GM23338 (cell line): ENCODE results near the gene CBX2. TPM values are rescaled to one million over a fixed set of nuclear protein-coding genes. Genes with fewer than 3 reads are reported as not detected.
"Not testable (repeated sequence)": the region's sequence is repeated elsewhere in the genome, so short reads cannot be mapped to it uniquely, and the experiment has no call there.

ENCODE experiments used
- ATAC-seq: fragments of 200-7000 bp; cut with Tn5 transposase; 3 replicates; pipeline ENCODE4 v1.9.1; 2020
- DNase-seq: peaks from one replicate; pipeline ENCODE4 v3.0.0-alpha.2; 2015; ENCODE audit warnings: low spot score
- H2AFZ ChIP-seq: fragments of 200-600 bp; sonication (generic); 2 replicates; pipeline ENCODE4 v1.8.0; 2016; ENCODE audit warnings: antibody characterized with exemption, mild to moderate bottlenecking, moderate library complexity
- H3F3A ChIP-seq: fragments of 200-600 bp; sonication (generic); replicated peaks from 2 replicates; pipeline ENCODE4 v1.8.0; 2017; ENCODE audit warnings: antibody characterized with exemption, mixed run types, low read depth
- H3K27ac ChIP-seq: fragments of 200-600 bp; sonication (generic); 2 replicates; pipeline ENCODE4 v1.6.1; 2016; ENCODE audit warnings: low read depth
- H3K27me3 ChIP-seq: fragments of 200-600 bp; sonication (generic); 2 replicates; pipeline ENCODE4 v1.8.0; 2016; ENCODE audit warnings: mild to moderate bottlenecking, mixed run types, moderate library complexity; ENCODE audit not compliant: insufficient read depth
- H3K36me3 ChIP-seq: fragments of 200-600 bp; sonication (generic); 2 replicates; pipeline ENCODE4 v1.8.0; 2016; ENCODE audit warnings: mild to moderate bottlenecking; ENCODE audit not compliant: insufficient read depth
- H3K4me1 ChIP-seq: fragments of 200-600 bp; sonication (generic); 2 replicates; pipeline ENCODE4 v1.8.0; 2016; ENCODE audit warnings: mild to moderate bottlenecking, moderate library complexity; ENCODE audit not compliant: insufficient read depth
- H3K4me2 ChIP-seq: fragments of 200-600 bp; sonication (generic); 2 replicates; pipeline ENCODE4 v1.7.1; 2017; ENCODE audit warnings: mixed run types
- H3K4me3 ChIP-seq: fragments of 200-600 bp; sonication (generic); 2 replicates; pipeline ENCODE4 v1.6.1; 2016; ENCODE audit warnings: mixed run types
- H3K79me2 ChIP-seq: fragments of 200-600 bp; sonication (generic); replicated peaks from 2 replicates; pipeline ENCODE4 v1.8.0; 2017; ENCODE audit warnings: mild to moderate bottlenecking; ENCODE audit not compliant: insufficient read depth
- H3K9me2 ChIP-seq: fragments of 200-600 bp; sonication (generic); 2 replicates; pipeline ENCODE4 v1.8.0; 2017; ENCODE audit not compliant: insufficient read depth
- H4K20me1 ChIP-seq: fragments of 200-600 bp; sonication (generic); replicated peaks from 2 replicates; pipeline ENCODE4 v1.8.0; 2017; ENCODE audit warnings: mild to moderate bottlenecking; ENCODE audit not compliant: insufficient read depth
- H3K27ac Mint-ChIP-seq: 2 replicates; pipeline ENCODE4 v1.8.0; 2020; ENCODE audit warnings: inconsistent platforms, mild to moderate bottlenecking, moderate library complexity, mixed read lengths
- H3K27me3 Mint-ChIP-seq: 3 replicates; pipeline ENCODE4 v1.8.0; 2022; ENCODE audit warnings: low read depth, mild to moderate bottlenecking, moderate library complexity, mixed read lengths, inconsistent platforms; ENCODE audit not compliant: insufficient read depth, poor library complexity
- H3K36me3 Mint-ChIP-seq: 3 replicates; pipeline ENCODE4 v1.8.0; 2021; ENCODE audit warnings: low read depth, mild to moderate bottlenecking, inconsistent platforms, moderate library complexity, mixed read lengths
- H3K4me1 Mint-ChIP-seq: 3 replicates; pipeline ENCODE4 v1.8.0; 2020; ENCODE audit warnings: mild to moderate bottlenecking, inconsistent platforms, mixed read lengths
- H3K4me3 Mint-ChIP-seq: 3 replicates; pipeline ENCODE4 v1.8.0; 2021; ENCODE audit warnings: moderate library complexity, mild to moderate bottlenecking, inconsistent platforms, mixed read lengths
- H3K9me3 Mint-ChIP-seq: 3 replicates; pipeline ENCODE4 v1.8.0; 2020; ENCODE audit warnings: moderate library complexity, mild to moderate bottlenecking, inconsistent platforms, mixed read lengths
- ETS1 ChIP-seq: IDR thresholded peaks from 2 replicates; pipeline ENCODE4 v1.6.1; 2016; ENCODE audit warnings: antibody characterized with exemption
- EZH2 ChIP-seq: fragments of 200-600 bp; sonication (generic); IDR thresholded peaks from one replicate; pipeline ENCODE4 v1.8.0; 2017; ENCODE audit warnings: antibody characterized with exemption, mild to moderate bottlenecking, low read depth; ENCODE audit not compliant: unreplicated experiment
- JUNB ChIP-seq: IDR thresholded peaks from one replicate; pipeline ENCODE4 v1.6.1; 2016; ENCODE audit warnings: antibody characterized with exemption; ENCODE audit not compliant: unreplicated experiment
- REST ChIP-seq: IDR thresholded peaks from one replicate; pipeline ENCODE4 v1.6.1; 2018; ENCODE audit warnings: antibody characterized with exemption; ENCODE audit not compliant: unreplicated experiment
- STAT1 ChIP-seq: IDR thresholded peaks from one replicate; pipeline ENCODE4 v1.6.1; 2016; ENCODE audit warnings: antibody characterized with exemption; ENCODE audit not compliant: unreplicated experiment
- polyA plus RNA-seq: library from polyadenylated mRNA; unstranded; fragments of >200 nt; fragmentation: Nextera tagmentation; extraction: Ambion mirVana; gene quantifications from 2 replicates; pipeline ENCODE4 v1.2.1, GENCODE V29; 2016
- total RNA-seq: library from RNA; depleted of rRNA; stranded (reverse); fragments of >200 nt; shearing (Covaris generic); gene quantifications from 2 replicates; pipeline ENCODE4 v1.2.3, GENCODE V29; 2014
- TF ChIP-seq, protein P1 (sequence below): fragments of 250-450 bp; sonication (Bioruptor Pico); IDR thresholded peaks from 2 replicates; pipeline ENCODE4 v1.5.0; 2020; ENCODE audit warnings: mild to moderate bottlenecking, moderate library complexity

CBX2 gene
- total and polyA plus RNA-seq, 2 experiments from 2014 or later, result 26.6 to 114 TPM

GRCh38 chr17:79769570-79770506 lies 8.1 kb upstream of the CBX2 start (continued):
- TF ChIP-seq, protein P1, sequence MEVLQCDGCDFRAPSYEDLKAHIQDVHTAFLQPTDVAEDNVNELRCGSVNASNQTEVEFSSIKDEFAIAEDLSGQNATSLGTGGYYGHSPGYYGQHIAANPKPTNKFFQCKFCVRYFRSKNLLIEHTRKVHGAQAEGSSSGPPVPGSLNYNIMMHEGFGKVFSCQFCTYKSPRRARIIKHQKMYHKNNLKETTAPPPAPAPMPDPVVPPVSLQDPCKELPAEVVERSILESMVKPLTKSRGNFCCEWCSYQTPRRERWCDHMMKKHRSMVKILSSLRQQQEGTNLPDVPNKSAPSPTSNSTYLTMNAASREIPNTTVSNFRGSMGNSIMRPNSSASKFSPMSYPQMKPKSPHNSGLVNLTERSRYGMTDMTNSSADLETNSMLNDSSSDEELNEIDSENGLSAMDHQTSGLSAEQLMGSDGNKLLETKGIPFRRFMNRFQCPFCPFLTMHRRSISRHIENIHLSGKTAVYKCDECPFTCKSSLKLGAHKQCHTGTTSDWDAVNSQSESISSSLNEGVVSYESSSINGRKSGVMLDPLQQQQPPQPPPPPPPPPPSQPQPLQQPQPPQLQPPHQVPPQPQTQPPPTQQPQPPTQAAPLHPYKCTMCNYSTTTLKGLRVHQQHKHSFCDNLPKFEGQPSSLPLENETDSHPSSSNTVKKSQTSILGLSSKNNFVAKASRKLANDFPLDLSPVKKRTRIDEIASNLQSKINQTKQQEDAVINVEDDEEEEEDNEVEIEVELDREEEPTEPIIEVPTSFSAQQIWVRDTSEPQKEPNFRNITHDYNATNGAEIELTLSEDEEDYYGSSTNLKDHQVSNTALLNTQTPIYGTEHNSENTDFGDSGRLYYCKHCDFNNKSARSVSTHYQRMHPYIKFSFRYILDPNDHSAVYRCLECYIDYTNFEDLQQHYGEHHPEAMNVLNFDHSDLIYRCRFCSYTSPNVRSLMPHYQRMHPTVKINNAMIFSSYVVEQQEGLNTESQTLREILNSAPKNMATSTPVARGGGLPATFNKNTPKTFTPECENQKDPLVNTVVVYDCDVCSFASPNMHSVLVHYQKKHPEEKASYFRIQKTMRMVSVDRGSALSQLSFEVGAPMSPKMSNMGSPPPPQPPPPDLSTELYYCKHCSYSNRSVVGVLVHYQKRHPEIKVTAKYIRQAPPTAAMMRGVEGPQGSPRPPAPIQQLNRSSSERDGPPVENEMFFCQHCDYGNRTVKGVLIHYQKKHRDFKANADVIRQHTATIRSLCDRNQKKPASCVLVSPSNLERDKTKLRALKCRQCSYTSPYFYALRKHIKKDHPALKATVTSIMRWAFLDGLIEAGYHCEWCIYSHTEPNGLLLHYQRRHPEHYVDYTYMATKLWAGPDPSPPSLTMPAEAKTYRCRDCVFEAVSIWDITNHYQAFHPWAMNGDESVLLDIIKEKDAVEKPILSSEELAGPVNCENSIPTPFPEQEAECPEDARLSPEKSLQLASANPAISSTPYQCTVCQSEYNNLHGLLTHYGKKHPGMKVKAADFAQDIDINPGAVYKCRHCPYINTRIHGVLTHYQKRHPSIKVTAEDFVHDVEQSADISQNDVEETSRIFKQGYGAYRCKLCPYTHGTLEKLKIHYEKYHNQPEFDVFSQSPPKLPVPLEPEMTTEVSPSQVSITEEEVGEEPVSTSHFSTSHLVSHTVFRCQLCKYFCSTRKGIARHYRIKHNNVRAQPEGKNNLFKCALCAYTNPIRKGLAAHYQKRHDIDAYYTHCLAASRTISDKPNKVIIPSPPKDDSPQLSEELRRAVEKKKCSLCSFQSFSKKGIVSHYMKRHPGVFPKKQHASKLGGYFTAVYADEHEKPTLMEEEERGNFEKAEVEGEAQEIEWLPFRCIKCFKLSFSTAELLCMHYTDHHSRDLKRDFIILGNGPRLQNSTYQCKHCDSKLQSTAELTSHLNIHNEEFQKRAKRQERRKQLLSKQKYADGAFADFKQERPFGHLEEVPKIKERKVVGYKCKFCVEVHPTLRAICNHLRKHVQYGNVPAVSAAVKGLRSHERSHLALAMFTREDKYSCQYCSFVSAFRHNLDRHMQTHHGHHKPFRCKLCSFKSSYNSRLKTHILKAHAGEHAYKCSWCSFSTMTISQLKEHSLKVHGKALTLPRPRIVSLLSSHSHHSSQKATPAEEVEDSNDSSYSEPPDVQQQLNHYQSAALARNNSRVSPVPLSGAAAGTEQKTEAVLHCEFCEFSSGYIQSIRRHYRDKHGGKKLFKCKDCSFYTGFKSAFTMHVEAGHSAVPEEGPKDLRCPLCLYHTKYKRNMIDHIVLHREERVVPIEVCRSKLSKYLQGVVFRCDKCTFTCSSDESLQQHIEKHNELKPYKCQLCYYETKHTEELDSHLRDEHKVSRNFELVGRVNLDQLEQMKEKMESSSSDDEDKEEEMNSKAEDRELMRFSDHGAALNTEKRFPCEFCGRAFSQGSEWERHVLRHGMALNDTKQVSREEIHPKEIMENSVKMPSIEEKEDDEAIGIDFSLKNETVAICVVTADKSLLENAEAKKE (CRISPR knock-in tag), result no peak
- TF ChIP-seq REST, result no peak

DNA sequence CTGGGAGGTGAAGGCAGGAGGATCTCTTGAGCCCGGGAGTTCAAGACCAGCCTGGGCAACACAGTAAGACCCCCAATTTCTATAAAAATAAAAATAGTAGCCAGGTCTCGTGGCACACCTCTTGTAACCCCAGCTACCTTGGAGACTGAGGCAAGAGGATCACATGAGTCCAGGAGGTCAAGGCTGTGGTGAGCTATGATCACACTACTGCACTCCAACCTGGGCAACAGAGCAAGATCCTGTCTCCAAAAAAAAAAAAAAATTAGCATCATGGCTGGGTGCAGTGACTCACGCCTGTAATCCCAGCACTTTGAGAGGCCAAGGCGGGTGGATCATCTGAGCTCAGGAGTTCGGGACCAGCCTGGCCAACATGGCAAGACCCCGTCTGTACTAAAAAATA lies 6.7 kb upstream of the CBX2 start:
- Histone ChIP-seq H3K36me3 (no peaks in the 10 kb centered on the region), H3K4me3 (no peak overlapping the region), H3K9me2 (no peaks in the 10 kb centered on the region), H3K79me2 (no peaks in the 10 kb centered on the region), H3F3A (peaks cover 11% of the 10 kb centered on the region; the same call in 1 of the 2 replicates), H4K20me1 (no peaks in the 10 kb centered on the region), H2AFZ (no peak overlapping the region), H3K4me1 (peaks cover 7% of the 10 kb centered on the region), H3K27me3 (peaks cover 12% of the 10 kb centered on the region), H3K27ac (no peak overlapping the region), H3K4me2 (no peak overlapping the region)
- Mint-ChIP-seq H3K9me3 (no peaks in the 10 kb centered on the region; the same call in 2 of the 3 replicates), H3K36me3 (no peaks in the 10 kb centered on the region), H3K27ac (no peak overlapping the region), H3K27me3 (peaks cover 12% of the 10 kb centered on the region), H3K4me1 (peaks cover 12% of the 10 kb centered on the region), H3K4me3 (no peak overlapping the region)
- TF ChIP-seq STAT1 (no peak), ETS1 (no peak), JUNB (no peak), EZH2 (no peak)
- ATAC-seq, result no peak
- no peak for DNase-seq

GRCh38 chr17:79772726-79773125 lies 5.2 kb upstream of the CBX2 start:
- not testable (repeated sequence) for H2AFZ ChIP-seq, H3K27ac Mint-ChIP-seq, H3K4me3 Mint-ChIP-seq, H3K36me3 ChIP-seq, ATAC-seq, H3K4me2 ChIP-seq, H3K36me3 Mint-ChIP-seq, H3K9me2 ChIP-seq, H3K4me3 ChIP-seq, H3K79me2 ChIP-seq, DNase-seq, H3K9me3 Mint-ChIP-seq, H3K27me3 Mint-ChIP-seq, H4K20me1 ChIP-seq, H3K27ac ChIP-seq
- Histone ChIP-seq H3K4me1 (peaks cover 13% of the 10 kb centered on the region), H3F3A (peaks cover 11% of the 10 kb centered on the region; the same call in 1 of the 2 replicates), H3K27me3 (peaks cover 12% of the 10 kb centered on the region)
- H3K4me1 Mint-ChIP-seq, result peaks cover 18% of the 10 kb centered on the region
